ENCODE results near the gene PBX2. TPM values are rescaled to one million over a fixed set of nuclear protein-coding genes. Genes with fewer than 3 reads are reported as not detected.

The PBX2 gene
- total and polyA plus RNA-seq, 2 of the 4 experiments (the other 2 are of a cell fraction): 17.7 to 56.8 TPM

- ATAC-seq (ENCODE audit: low read depth) (no peak), DNase-seq (no peak)
- Histone ChIP-seq H4K5ac (ENCODE audit: low read depth, low read length) (no peak overlapping the region), H3K4me3 (ENCODE audit: insufficient read depth, low read depth, low read length) (no peak overlapping the region), H3K27me3 (ENCODE audit: control insufficient read depth, insufficient read depth, low read length) (peaks cover 25% of the 10 kb centered on the region), H3K36me3 (ENCODE audit: control insufficient read depth, insufficient read depth, low read length) (peaks cover 2% of the 10 kb centered on the region; the same call in 1 of the 2 replicates), H3K79me1 (ENCODE audit: low read depth in 1 of 2, low read length in 2 of 2) (peaks cover 6 to 27% of the 10 kb centered on the region in 2 experiments), H3K56ac (ENCODE audit: extremely low read depth, insufficient read depth, low read length) (no peak overlapping the region), H3K14ac (replicated peaks; ENCODE audit: low read depth, low read length) (no peak overlapping the region), H2AK9ac (replicated peaks; ENCODE audit: low read depth, low read length, poor library complexity) (no peak overlapping the region), H3K9ac (ENCODE audit: low read depth, low read length) (no peak overlapping the region), H3K4ac (ENCODE audit: low read depth, low read length) (no peak overlapping the region), H2BK20ac (ENCODE audit: low read depth, low read length) (no peak overlapping the region), H3K27ac (ENCODE audit: insufficient read depth, low read length) (no peak overlapping the region), H4K20me1 (ENCODE audit: insufficient read depth, low read length) (no peaks in the 10 kb centered on the region), H4K91ac (ENCODE audit: insufficient read depth, low read depth, low read length) (no peak overlapping the region), H3K9me3 (ENCODE audit: control insufficient read depth, insufficient read depth, low read length) (peaks cover 2% of the 10 kb centered on the region; the same call in 1 of the 2 replicates), H3K9me1 (ENCODE audit: insufficient read depth, low read length) (0 out of 2 replicates have a peak, but pooled peaks cover 4% of the 10 kb centered on the region), H2BK5ac (ENCODE audit: low read depth, low read length, poor library complexity, severe bottlenecking) (no peak overlapping the region), H3K4me1 (ENCODE audit: control insufficient read depth, insufficient read depth, low read length) (peaks cover 23% of the 10 kb centered on the region), H3K18ac (ENCODE audit: low read depth, low read length) (no peak overlapping the region), H3K4me2 (ENCODE audit: low read depth, low read length) (no peak overlapping the region), H2AFZ (replicated peaks; ENCODE audit: low read length, poor library complexity) (no peak overlapping the region), H3K23ac (ENCODE audit: low read depth, low read length) (no peak overlapping the region), H4K8ac (ENCODE audit: low read depth in 2 of 2, low read length in 2 of 2) (no peak overlapping the region), H2BK120ac (ENCODE audit: low read depth, low read length) (no peak overlapping the region), H2BK15ac (ENCODE audit: low read depth, low read length) (no peak overlapping the region), H2AK5ac (ENCODE audit: low read depth, low read length) (no peak overlapping the region)
- 58% methylated on average over 13 of the region's 55 CpGs; no CpG with 5 or more reads in 1 of the 2 experiments for WGBS, 2 experiments (ENCODE audit: extremely low coverage in 2 of 2, insufficient read length in 1 of 2)
- POLR2A ChIA-PET (ENCODE audit: unreplicated experiment): no interaction called here
- CTCF ChIA-PET: no interaction called here
- in situ Hi-C loops (cut with MboI; ENCODE audit: low sequenced_read_pairs): no loop called here
- TF ChIP-seq CHD1 (IDR thresholded peaks at IDR 0.05; ENCODE audit: low read depth, low read length): no peak
- no peak for TF ChIP-seq SMC3 (IDR thresholded peaks at IDR 0.05; ENCODE audit: low read depth, low read length)
- TF ChIP-seq MAFK (IDR thresholded peaks at IDR 0.05; ENCODE audit: low read depth, low read length): no peak
- no peak for TF ChIP-seq RCOR1 (IDR thresholded peaks at IDR 0.05; ENCODE audit: insufficient replicate concordance, low read length)
- TF ChIP-seq POLR2A (IDR thresholded peaks at IDR 0.05; ENCODE audit: low read depth, low read length): no peak
- TF ChIP-seq, protein P1, sequence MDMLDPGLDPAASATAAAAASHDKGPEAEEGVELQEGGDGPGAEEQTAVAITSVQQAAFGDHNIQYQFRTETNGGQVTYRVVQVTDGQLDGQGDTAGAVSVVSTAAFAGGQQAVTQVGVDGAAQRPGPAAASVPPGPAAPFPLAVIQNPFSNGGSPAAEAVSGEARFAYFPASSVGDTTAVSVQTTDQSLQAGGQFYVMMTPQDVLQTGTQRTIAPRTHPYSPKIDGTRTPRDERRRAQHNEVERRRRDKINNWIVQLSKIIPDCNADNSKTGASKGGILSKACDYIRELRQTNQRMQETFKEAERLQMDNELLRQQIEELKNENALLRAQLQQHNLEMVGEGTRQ (IDR thresholded peaks at IDR 0.05; ENCODE audit: low read depth, low read length): no peak
- TF ChIP-seq MAZ (IDR thresholded peaks at IDR 0.05; ENCODE audit: borderline replicate concordance, low read depth, low read length): no peak
- no peak for TF ChIP-seq NFE2L2 (IDR thresholded peaks at IDR 0.05; ENCODE audit: low read depth, low read length)
- no peak for TF ChIP-seq FOS (IDR thresholded peaks at IDR 0.05; ENCODE audit: low read depth, low read length)
- TF ChIP-seq BHLHE40 (IDR thresholded peaks at IDR 0.05; ENCODE audit: low read depth, low read length): no peak
- BruUV-seq (replicated peaks): no TSS peak
- dilution Hi-C loops (cut with HindIII; ENCODE audit: low sequenced_read_pairs, unreplicated experiment): no loop called here
- intact Hi-C loops (cut with micrococcal nuclease): loop anchor here (5.0 to 10.0 kb wide), 2 partner anchors 105 to 248 kb away; partner anchors contain the start of gene ZBTB12
These were observed 39.8 kb downstream of the PBX2 start for GRCh38 chr6:32149932-32150870.
